HepG2 (cell line): Measurements from ENCODE around the gene STAM.

Experiments
- CBX5 ChIP-seq: sonication (generic); formaldehyde crosslinking; IDR thresholded peaks from 2 replicates; pipeline ENCODE4 v1.4.0; 2020; ENCODE audit warnings: missing genetic modification reagents, borderline replicate concordance
- EZH2 ChIP-seq: conservative IDR thresholded peaks from 2 replicates; pipeline ENCODE4 v1.6.1; 2012; ENCODE audit warnings: mild to moderate bottlenecking, low read depth, low read length, moderate library complexity
- GABPA ChIP-seq, 2 experiments: IDR thresholded peaks; 2 replicates each; pipeline ENCODE4 v1.6.1; 2011 to 2016; ENCODE audit warnings: low read depth in 2 of 2, low read length in 1 of 2, missing biosample characterization in 1 of 2, missing genetic modification characterization in 1 of 2
- HNRNPK ChIP-seq: fragments of 200-400 bp; formaldehyde crosslinking; IDR thresholded peaks from 2 replicates; pipeline ENCODE4 v1.6.1; 2018; ENCODE audit warnings: low read length, low read depth, moderate library complexity, mild to moderate bottlenecking; ENCODE audit not compliant: poor library complexity, severe bottlenecking
- JUNB ChIP-seq: sonication (generic); formaldehyde crosslinking; IDR thresholded peaks from 2 replicates; pipeline ENCODE4 v1.8.0; 2022; ENCODE audit warnings: missing genetic modification reagents, mild to moderate bottlenecking, borderline replicate concordance
- NBN ChIP-seq: fragments of 450-650 bp; conservative IDR thresholded peaks from 2 replicates; pipeline ENCODE4 v1.6.1; 2017
- SMAD1 ChIP-seq: sonication (generic); formaldehyde crosslinking; IDR thresholded peaks from 2 replicates; pipeline ENCODE4 v1.4.0; 2020; ENCODE audit warnings: missing genetic modification reagents, low read depth, mild to moderate bottlenecking, borderline replicate concordance
- SNAPC2 ChIP-seq: sonication (generic); formaldehyde crosslinking; IDR thresholded peaks from 2 replicates; pipeline ENCODE4 v1.8.1; 2022; ENCODE audit warnings: mild to moderate bottlenecking, missing genetic modification reagents
- TBX2 ChIP-seq: sonication (generic); formaldehyde crosslinking; IDR thresholded peaks from 2 replicates; pipeline ENCODE4 v1.5.0; 2020; ENCODE audit warnings: missing genetic modification reagents, mild to moderate bottlenecking, borderline replicate concordance
- ZNF224 ChIP-seq: sonication (generic); formaldehyde crosslinking; IDR thresholded peaks from 2 replicates; pipeline ENCODE4 v1.5.0; 2020; ENCODE audit warnings: mild to moderate bottlenecking, missing genetic modification reagents
- TF ChIP-seq, protein P1 (sequence below): sonication (generic); formaldehyde crosslinking; IDR thresholded peaks from 2 replicates; pipeline ENCODE4 v1.4.0; 2020; ENCODE audit warnings: missing genetic modification reagents
- TF ChIP-seq, protein P2 (sequence below): sonication (generic); formaldehyde crosslinking; IDR thresholded peaks from 2 replicates; pipeline ENCODE4 v1.4.0; 2020; ENCODE audit warnings: mild to moderate bottlenecking, missing genetic modification reagents

DNA sequence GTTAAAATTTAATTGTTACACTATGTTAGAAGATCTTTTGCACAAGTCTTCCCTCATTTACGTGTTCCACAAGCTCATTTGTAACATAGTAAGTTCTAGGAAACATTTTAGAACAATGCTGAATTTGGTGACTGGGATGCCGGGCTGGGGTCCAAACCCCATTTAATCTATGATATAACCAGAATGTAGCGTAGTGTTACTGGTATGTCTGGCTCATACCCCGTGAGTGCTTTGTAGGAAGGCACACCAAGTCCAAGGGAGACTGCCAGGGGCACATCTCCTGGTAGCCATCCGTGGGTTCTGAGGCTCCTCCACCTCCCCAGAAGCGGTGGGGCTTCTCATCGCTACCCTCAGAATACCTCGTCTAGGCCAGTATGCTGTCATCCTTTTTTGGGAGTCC lies 86.7 kb downstream of the STAM start:
- TF ChIP-seq, protein P1, sequence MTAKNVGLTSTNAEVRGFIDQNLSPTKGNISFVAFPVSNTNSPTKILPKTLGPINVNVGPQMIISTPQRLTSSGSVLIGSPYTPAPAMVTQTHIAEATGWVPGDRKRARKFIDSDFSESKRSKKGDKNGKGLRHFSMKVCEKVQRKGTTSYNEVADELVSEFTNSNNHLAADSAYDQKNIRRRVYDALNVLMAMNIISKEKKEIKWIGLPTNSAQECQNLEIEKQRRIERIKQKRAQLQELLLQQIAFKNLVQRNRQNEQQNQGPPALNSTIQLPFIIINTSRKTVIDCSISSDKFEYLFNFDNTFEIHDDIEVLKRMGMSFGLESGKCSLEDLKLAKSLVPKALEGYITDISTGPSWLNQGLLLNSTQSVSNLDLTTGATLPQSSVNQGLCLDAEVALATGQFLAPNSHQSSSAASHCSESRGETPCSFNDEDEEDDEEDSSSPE (CRISPR knock-in tag) = no peak
- TF ChIP-seq GABPA (IDR thresholded peaks at IDR 0.05; ENCODE audit: low read depth, low read length) (no peak), GABPA (CRISPR knock-in tag; IDR thresholded peaks at IDR 0.05; ENCODE audit: low read depth) (no peak), ZNF224 (no peak), NBN (no peak), HNRNPK (no peak), CBX5 (CRISPR knock-in tag) (no peak), TBX2 (CRISPR knock-in tag) (no peak), SNAPC2 (CRISPR knock-in tag) (no peak), SMAD1 (CRISPR knock-in tag) (no peak), EZH2 (no peak), JUNB (CRISPR knock-in tag) (no peak)
- TF ChIP-seq, protein P2, sequence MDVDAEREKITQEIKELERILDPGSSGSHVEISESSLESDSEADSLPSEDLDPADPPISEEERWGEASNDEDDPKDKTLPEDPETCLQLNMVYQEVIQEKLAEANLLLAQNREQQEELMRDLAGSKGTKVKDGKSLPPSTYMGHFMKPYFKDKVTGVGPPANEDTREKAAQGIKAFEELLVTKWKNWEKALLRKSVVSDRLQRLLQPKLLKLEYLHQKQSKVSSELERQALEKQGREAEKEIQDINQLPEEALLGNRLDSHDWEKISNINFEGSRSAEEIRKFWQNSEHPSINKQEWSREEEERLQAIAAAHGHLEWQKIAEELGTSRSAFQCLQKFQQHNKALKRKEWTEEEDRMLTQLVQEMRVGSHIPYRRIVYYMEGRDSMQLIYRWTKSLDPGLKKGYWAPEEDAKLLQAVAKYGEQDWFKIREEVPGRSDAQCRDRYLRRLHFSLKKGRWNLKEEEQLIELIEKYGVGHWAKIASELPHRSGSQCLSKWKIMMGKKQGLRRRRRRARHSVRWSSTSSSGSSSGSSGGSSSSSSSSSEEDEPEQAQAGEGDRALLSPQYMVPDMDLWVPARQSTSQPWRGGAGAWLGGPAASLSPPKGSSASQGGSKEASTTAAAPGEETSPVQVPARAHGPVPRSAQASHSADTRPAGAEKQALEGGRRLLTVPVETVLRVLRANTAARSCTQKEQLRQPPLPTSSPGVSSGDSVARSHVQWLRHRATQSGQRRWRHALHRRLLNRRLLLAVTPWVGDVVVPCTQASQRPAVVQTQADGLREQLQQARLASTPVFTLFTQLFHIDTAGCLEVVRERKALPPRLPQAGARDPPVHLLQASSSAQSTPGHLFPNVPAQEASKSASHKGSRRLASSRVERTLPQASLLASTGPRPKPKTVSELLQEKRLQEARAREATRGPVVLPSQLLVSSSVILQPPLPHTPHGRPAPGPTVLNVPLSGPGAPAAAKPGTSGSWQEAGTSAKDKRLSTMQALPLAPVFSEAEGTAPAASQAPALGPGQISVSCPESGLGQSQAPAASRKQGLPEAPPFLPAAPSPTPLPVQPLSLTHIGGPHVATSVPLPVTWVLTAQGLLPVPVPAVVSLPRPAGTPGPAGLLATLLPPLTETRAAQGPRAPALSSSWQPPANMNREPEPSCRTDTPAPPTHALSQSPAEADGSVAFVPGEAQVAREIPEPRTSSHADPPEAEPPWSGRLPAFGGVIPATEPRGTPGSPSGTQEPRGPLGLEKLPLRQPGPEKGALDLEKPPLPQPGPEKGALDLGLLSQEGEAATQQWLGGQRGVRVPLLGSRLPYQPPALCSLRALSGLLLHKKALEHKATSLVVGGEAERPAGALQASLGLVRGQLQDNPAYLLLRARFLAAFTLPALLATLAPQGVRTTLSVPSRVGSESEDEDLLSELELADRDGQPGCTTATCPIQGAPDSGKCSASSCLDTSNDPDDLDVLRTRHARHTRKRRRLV (CRISPR knock-in tag) = no peak
